ENCODE results near the gene IL1RAPL1. TPM values are rescaled to one million over a fixed set of nuclear protein-coding genes. Genes with fewer than 3 reads are reported as not detected.

Gene IL1RAPL1
- total and polyA plus RNA-seq, 2 donors (not counting 1 experiment from before 2014, with no cell fraction given) = 0.25 to 2.8 TPM

GRCh38 chrX:29490606-29491005, 903.4 kb downstream of the IL1RAPL1 start:
- Histone ChIP-seq H3K79me2 (ENCODE audit: control insufficient read depth, insufficient read depth, low read length) (no peaks in the 10 kb centered on the region), H4K20me1 (ENCODE audit: control insufficient read depth, extremely low read depth, insufficient read depth, low read length) (no peaks in the 10 kb centered on the region), H3K9ac (ENCODE audit: insufficient read depth, low read length) (no peak overlapping the region), H2AFZ (ENCODE audit: low read length) (no peak overlapping the region), H3K9me3 (ENCODE audit: control insufficient read depth, insufficient read depth, low read depth, low read length) (no peaks in the 10 kb centered on the region), H3K4me3 (replicated peaks in 1 of 4; ENCODE audit: control extremely low read depth in 1 of 4, insufficient read depth in 1 of 4, low read depth in 3 of 4, low read length in 4 of 4) (no peak overlapping the region), H3K27me3 (ENCODE audit: control insufficient read depth, insufficient read depth, low read length) (no peaks in the 10 kb centered on the region), H3K36me3 (ENCODE audit: control insufficient read depth, insufficient read depth, low read length) (no peaks in the 10 kb centered on the region), H3K4me1 (ENCODE audit: control insufficient read depth, extremely low read depth, insufficient read depth, low read length) (no peaks in the 10 kb centered on the region), H3K27ac (ENCODE audit: insufficient read depth, low read length) (no peak overlapping the region), H3K4me2 (ENCODE audit: extremely low read depth, insufficient read depth, low read length) (no peak overlapping the region)
- DNase-seq (ENCODE audit: low read depth in 2 of 2) = no peak
- no peak for TF ChIP-seq EZH2 (IDR thresholded peaks at IDR 0.05; ENCODE audit: low read length, missing control alignments)
- no peak for TF ChIP-seq CTCF (conservative IDR thresholded peaks at IDR 0.05 in 1 of 2, IDR thresholded peaks at IDR 0.05 in 1 of 2; ENCODE audit: low read depth in 1 of 2, low read length in 2 of 2)

- no peaks in the 10 kb centered on the region for H3K79me2 ChIP-seq (ENCODE audit: control insufficient read depth, insufficient read depth, low read length)
- DNase-seq (ENCODE audit: low read depth in 2 of 2) = no peak
- H3K36me3 ChIP-seq (ENCODE audit: control insufficient read depth, insufficient read depth, low read length) = no peaks in the 10 kb centered on the region
- H3K4me3 ChIP-seq (replicated peaks in 1 of 4; ENCODE audit: control extremely low read depth in 1 of 4, insufficient read depth in 1 of 4, low read depth in 3 of 4, low read length in 4 of 4) = no peak overlapping the region
- H2AFZ ChIP-seq (ENCODE audit: low read length) = no peak overlapping the region
- no peak overlapping the region for H3K4me2 ChIP-seq (ENCODE audit: extremely low read depth, insufficient read depth, low read length)
- no peaks in the 10 kb centered on the region for H3K9me3 ChIP-seq (ENCODE audit: control insufficient read depth, insufficient read depth, low read depth, low read length)
- no peak for TF ChIP-seq CTCF (conservative IDR thresholded peaks at IDR 0.05 in 1 of 2, IDR thresholded peaks at IDR 0.05 in 1 of 2; ENCODE audit: low read depth in 1 of 2, low read length in 2 of 2)
- no peak for TF ChIP-seq EZH2 (IDR thresholded peaks at IDR 0.05; ENCODE audit: low read length, missing control alignments)
- no peaks in the 10 kb centered on the region for H3K27me3 ChIP-seq (ENCODE audit: control insufficient read depth, insufficient read depth, low read length)
- no peak overlapping the region for H3K27ac ChIP-seq (ENCODE audit: insufficient read depth, low read length)
- no peaks in the 10 kb centered on the region for H3K4me1 ChIP-seq (ENCODE audit: control insufficient read depth, extremely low read depth, insufficient read depth, low read length)
- H3K9ac ChIP-seq (ENCODE audit: insufficient read depth, low read length) = no peak overlapping the region
- no peaks in the 10 kb centered on the region for H4K20me1 ChIP-seq (ENCODE audit: control insufficient read depth, extremely low read depth, insufficient read depth, low read length)
Observed at GRCh38 chrX:29491659-29492058, 904.4 kb downstream of the IL1RAPL1 start.

- TF ChIP-seq EZH2 (IDR thresholded peaks at IDR 0.05; ENCODE audit: low read length, missing control alignments) (no peak), CTCF (conservative IDR thresholded peaks at IDR 0.05 in 1 of 2, IDR thresholded peaks at IDR 0.05 in 1 of 2; ENCODE audit: low read depth in 1 of 2, low read length in 2 of 2) (no peak)
- H3K9me3 ChIP-seq (ENCODE audit: control insufficient read depth, insufficient read depth, low read depth, low read length) = no peaks in the 10 kb centered on the region
- H3K27me3 ChIP-seq (ENCODE audit: control insufficient read depth, insufficient read depth, low read length) = no peaks in the 10 kb centered on the region
- H3K79me2 ChIP-seq (ENCODE audit: control insufficient read depth, insufficient read depth, low read length) = no peaks in the 10 kb centered on the region
- no peak overlapping the region for H2AFZ ChIP-seq (ENCODE audit: low read length)
- no peaks in the 10 kb centered on the region for H3K36me3 ChIP-seq (ENCODE audit: control insufficient read depth, insufficient read depth, low read length)
- no peaks in the 10 kb centered on the region for H4K20me1 ChIP-seq (ENCODE audit: control insufficient read depth, extremely low read depth, insufficient read depth, low read length)
- no peak overlapping the region for H3K4me3 ChIP-seq (replicated peaks in 1 of 4; ENCODE audit: control extremely low read depth in 1 of 4, insufficient read depth in 1 of 4, low read depth in 3 of 4, low read length in 4 of 4)
- no peak overlapping the region for H3K4me2 ChIP-seq (ENCODE audit: extremely low read depth, insufficient read depth, low read length)
- peak in 1 of 2 donors; percentile 5 for DNase-seq (ENCODE audit: low read depth in 2 of 2)
- no peak overlapping the region for H3K9ac ChIP-seq (ENCODE audit: insufficient read depth, low read length)
- no peak overlapping the region for H3K27ac ChIP-seq (ENCODE audit: insufficient read depth, low read length)
- H3K4me1 ChIP-seq (ENCODE audit: control insufficient read depth, extremely low read depth, insufficient read depth, low read length) = no peaks in the 10 kb centered on the region
Observed at GRCh38 chrX:29496636-29497180, 909.5 kb downstream of the IL1RAPL1 start.

All from fibroblast of lung (primary cell).